H9 (cell line): Measurements from ENCODE around the gene CCDC7. TPM values are rescaled to one million over a fixed set of nuclear protein-coding genes. Genes with fewer than 3 reads are reported as not detected.

ENCODE experiments used
- DNase-seq: peaks from one replicate; pipeline ENCODE4 v3.0.0-alpha.2; 2017
- H2AFZ ChIP-seq: one replicate; pipeline ENCODE4 v1.6.1; 2013; ENCODE audit warnings: mild to moderate bottlenecking, low read length, control low read depth, moderate library complexity
- H2AK5ac ChIP-seq: 2 replicates; pipeline ENCODE4 v1.6.1; 2013; ENCODE audit warnings: low read length, control low read depth, mixed read lengths; ENCODE audit not compliant: insufficient read length
- H2BK120ac ChIP-seq: one replicate; pipeline ENCODE4 v1.6.1; 2013; ENCODE audit warnings: low read depth, mild to moderate bottlenecking, low read length, control low read depth, inconsistent platforms; ENCODE audit not compliant: poor library complexity, severe bottlenecking
- H2BK12ac ChIP-seq: 2 replicates; pipeline ENCODE4 v1.6.1; 2013; ENCODE audit warnings: low read length, control low read depth, mixed read lengths, low read depth; ENCODE audit not compliant: insufficient read length
- H2BK15ac ChIP-seq: 2 replicates; pipeline ENCODE4 v1.6.1; 2013; ENCODE audit warnings: low read depth, low read length, control low read depth
- H2BK20ac ChIP-seq: one replicate; pipeline ENCODE4 v1.6.1; 2013; ENCODE audit warnings: low read depth, mild to moderate bottlenecking, low read length, control low read depth, inconsistent platforms; ENCODE audit not compliant: poor library complexity, severe bottlenecking
- H2BK5ac ChIP-seq: 2 replicates; pipeline ENCODE4 v1.6.1; 2013; ENCODE audit warnings: low read length, control low read depth, mixed read lengths; ENCODE audit not compliant: insufficient read length
- H3K14ac ChIP-seq: 2 replicates; pipeline ENCODE4 v1.6.1; 2013; ENCODE audit warnings: low read length, control low read depth; ENCODE audit not compliant: insufficient read depth
- H3K18ac ChIP-seq: 2 replicates; pipeline ENCODE4 v1.6.1; 2013; ENCODE audit warnings: low read depth, mild to moderate bottlenecking, mixed read lengths, low read length, control low read depth; ENCODE audit not compliant: insufficient read length
- H3K23ac ChIP-seq: 2 replicates; pipeline ENCODE4 v1.6.1; 2013; ENCODE audit warnings: low read length, control low read depth, mixed read lengths, low read depth; ENCODE audit not compliant: insufficient read length
- H3K23me2 ChIP-seq: 2 replicates; pipeline ENCODE4 v1.6.1; 2013; ENCODE audit warnings: low read depth, mild to moderate bottlenecking, mixed read lengths, low read length, control low read depth; ENCODE audit not compliant: insufficient read length, poor library complexity, severe bottlenecking
- H3K27ac ChIP-seq: 2 replicates; pipeline ENCODE4 v1.5.1; 2013; ENCODE audit warnings: low read length, control low read depth, mixed read lengths, low read depth; ENCODE audit not compliant: insufficient read length
- H3K27me3 ChIP-seq: 2 replicates; pipeline ENCODE4 v1.6.1; 2013; ENCODE audit warnings: low read length, control low read depth, inconsistent platforms; ENCODE audit not compliant: insufficient read depth
- H3K4ac ChIP-seq: 2 replicates; pipeline ENCODE4 v1.6.1; 2013; ENCODE audit warnings: low read depth, mild to moderate bottlenecking, control low read depth, inconsistent platforms, low read length, moderate library complexity
- H3K4me1 ChIP-seq: 2 replicates; pipeline ENCODE4 v1.6.1; 2013; ENCODE audit warnings: low read length, control low read depth, inconsistent platforms; ENCODE audit not compliant: insufficient read depth
- H3K4me2 ChIP-seq: 2 replicates; pipeline ENCODE4 v1.6.1; 2013; ENCODE audit warnings: low read length, control low read depth, mixed read lengths; ENCODE audit not compliant: insufficient read length, insufficient read depth
- H3K56ac ChIP-seq: 2 replicates; pipeline ENCODE4 v1.6.1; 2013; ENCODE audit warnings: low read depth, mild to moderate bottlenecking, mixed read lengths, low read length, control low read depth; ENCODE audit not compliant: insufficient read length
- H3K79me1 ChIP-seq: 2 replicates; pipeline ENCODE4 v1.6.1; 2013; ENCODE audit warnings: low read depth, mild to moderate bottlenecking, moderate library complexity, low read length, control low read depth, inconsistent platforms; ENCODE audit not compliant: insufficient read depth, poor library complexity, severe bottlenecking
- H3K79me2 ChIP-seq: 2 replicates; pipeline ENCODE4 v1.6.1; 2013; ENCODE audit warnings: low read length, control low read depth, inconsistent platforms; ENCODE audit not compliant: insufficient read depth
- H3K9ac ChIP-seq: 2 replicates; pipeline ENCODE4 v1.6.1; 2013; ENCODE audit warnings: low read length, control low read depth, mixed read lengths; ENCODE audit not compliant: insufficient read length; ENCODE audit errors: extremely low read depth
- H3K9me3 ChIP-seq: one replicate; pipeline ENCODE4 v1.6.1; 2013; ENCODE audit warnings: low read depth, low read length, inconsistent platforms; ENCODE audit not compliant: control insufficient read depth
- H3T11ph ChIP-seq: one replicate; pipeline ENCODE4 v1.6.1; 2013; ENCODE audit warnings: mild to moderate bottlenecking, low read length, control low read depth, inconsistent platforms
- H4K20me1 ChIP-seq: one replicate; pipeline ENCODE4 v1.6.1; 2013; ENCODE audit not compliant: control insufficient read depth, insufficient read length, insufficient read depth
- H4K5ac ChIP-seq: 2 replicates; pipeline ENCODE4 v1.6.1; 2013; ENCODE audit warnings: low read depth, mild to moderate bottlenecking, mixed read lengths, low read length, control low read depth; ENCODE audit not compliant: insufficient read length
- H4K8ac ChIP-seq: replicated peaks from 2 replicates; pipeline ENCODE4 v1.6.1; 2013; ENCODE audit warnings: low read length, control low read depth, mixed read lengths, low read depth; ENCODE audit not compliant: insufficient read length
- H4K91ac ChIP-seq: 2 replicates; pipeline ENCODE4 v1.6.1; 2013; ENCODE audit warnings: low read depth, mild to moderate bottlenecking, moderate library complexity, mixed read lengths, low read length, control low read depth; ENCODE audit not compliant: insufficient read length
- H3K27ac Mint-ChIP-seq, 3 experiments: 2 replicates in 2 of 3; 3 replicates in 1 of 3; pipeline ENCODE4 v1.8.0; 2020 to 2021; ENCODE audit warnings: mixed read lengths in 3 of 3, mild to moderate bottlenecking in 1 of 3, moderate library complexity in 1 of 3
- H3K27me3 Mint-ChIP-seq: 2 replicates; pipeline ENCODE4 v1.8.0; 2021; ENCODE audit warnings: low read depth, mild to moderate bottlenecking, moderate library complexity, mixed read lengths
- H3K36me3 Mint-ChIP-seq, 3 experiments: 2 replicates in 2 of 3; 3 replicates in 1 of 3; pipeline ENCODE4 v1.8.0; 2020 to 2021; ENCODE audit warnings: low read depth in 3 of 3, mixed read lengths in 3 of 3; ENCODE audit not compliant: insufficient read depth in 1 of 3
- H3K4me1 Mint-ChIP-seq, 2 experiments: 2 replicates each; pipeline ENCODE4 v1.8.0; 2020; ENCODE audit warnings: mixed read lengths in 2 of 2
- H3K4me3 Mint-ChIP-seq, 2 experiments: 2 replicates in 1 of 2; 3 replicates in 1 of 2; pipeline ENCODE4 v1.8.0; 2020 to 2021; ENCODE audit warnings: mild to moderate bottlenecking in 2 of 2, mixed read lengths in 2 of 2, moderate library complexity in 1 of 2
- H3K9me3 Mint-ChIP-seq, 2 experiments: 2 replicates in 1 of 2; 3 replicates in 1 of 2; pipeline ENCODE4 v1.8.0; 2020; ENCODE audit warnings: mild to moderate bottlenecking in 2 of 2, mixed read lengths in 2 of 2, moderate library complexity in 1 of 2
- CTCF ChIP-seq: fragments of 200-600 bp; sonication (generic); conservative IDR thresholded peaks from 3 replicates; pipeline ENCODE4 v1.8.0; 2021; ENCODE audit warnings: antibody characterized with exemption, mild to moderate bottlenecking
- WGBS: extraction: QIAGEN DNeasy Blood & Tissue Kit; methylation state at CpG from one replicate; pipeline ENCODE4 v1.1.7; 2013; ENCODE audit warnings: missing lambda C conversion rate, low lambda C conversion rate, mixed read lengths; ENCODE audit not compliant: insufficient read length; ENCODE audit errors: extremely low coverage; 5-methylcytosine and 5-hydroxymethylcytosine counted together
- total RNA-seq: library from RNA; stranded (reverse); gene quantifications from 2 replicates; pipeline ENCODE4 v1.2.1, GENCODE V29; 2021

The CCDC7 gene
- total RNA-seq, 1 experiment from 2014 or later = 1.6 TPM

- DNase-seq = no peak
- Mint-ChIP-seq H3K4me3 (no peak overlapping the region), H3K27ac (no peak overlapping the region), H3K27me3 (no peaks in the 10 kb centered on the region), H3K36me3 (peaks cover 0 to 43% (median 19%) of the 10 kb centered on the region in 3 experiments; a peak in 4 of 7 replicates), H3K9me3 (no peaks in the 10 kb centered on the region), H3K4me1 (no peaks in the 10 kb centered on the region)
- Histone ChIP-seq H3T11ph (no peak overlapping the region), H3K23me2 (no peaks in the 10 kb centered on the region), H2BK120ac (no peak overlapping the region), H2BK20ac (no peak overlapping the region), H4K5ac (no peak overlapping the region), H3K18ac (no peak overlapping the region), H2BK12ac (no peak overlapping the region), H4K8ac (no peak overlapping the region), H3K9me3 (no peaks in the 10 kb centered on the region), H3K9ac (no peak overlapping the region), H3K23ac (no peak overlapping the region), H3K79me1 (no peaks in the 10 kb centered on the region), H3K4me2 (no peak overlapping the region), H3K14ac (no peak overlapping the region), H3K56ac (no peak overlapping the region), H2BK15ac (no peak overlapping the region), H3K27ac (no peak overlapping the region), H3K4me1 (no peaks in the 10 kb centered on the region), H4K91ac (no peak overlapping the region), H2AFZ (no peak overlapping the region), H3K79me2 (no peaks in the 10 kb centered on the region), H2BK5ac (no peak overlapping the region), H3K27me3 (no peaks in the 10 kb centered on the region), H2AK5ac (no peak overlapping the region), H4K20me1 (no peaks in the 10 kb centered on the region), H3K4ac (no peak overlapping the region)
- TF ChIP-seq CTCF = no peak
- no CpG with 5 or more reads among the region's 9 CpGs for WGBS
Measured at GRCh38 chr10:32901815-32902214, 455.9 kb downstream of the CCDC7 start.
